H1 (cell line): ENCODE data around the gene S1PR2. TPM values are rescaled to one million over a fixed set of nuclear protein-coding genes. Genes with fewer than 3 reads are reported as not detected.

Experiments used
- CTCF ChIA-PET: fragments of 300-600 bp; sonication (Branson Sonifier 250); formaldehyde crosslinking; loops from one replicate; lab custom pipeline; 2021; ENCODE audit not compliant: partially characterized antibody; lab: Charles Lee
- POLR2A ChIA-PET: fragments of 300-600 bp; sonication (Branson Sonifier 250); formaldehyde crosslinking; loops from one replicate; lab custom pipeline; 2021; ENCODE audit warnings: inconsistent platforms; ENCODE audit not compliant: partially characterized antibody; lab: Charles Lee
- DNase-seq, 2 experiments: peaks; one replicate each; pipeline versions ENCODE4 v3.0.0 to v3.0.0-alpha.2; 2010 to 2022; ENCODE audit warnings: low spot score in 2 of 2, low read depth in 1 of 2, mixed read lengths in 1 of 2
- FAIRE-seq: peaks from 2 replicates; lab custom pipeline; 2011; peaks lifted over from hg19 to GRCh38; lab: Jason Lieb, UNC
- H2AFZ ChIP-seq: 2 replicates; pipeline ENCODE4 v1.8.1; 2012; ENCODE audit warnings: low read length, inconsistent platforms
- H2AK5ac ChIP-seq: 2 replicates; pipeline ENCODE4 v1.6.1; 2013; ENCODE audit warnings: low read depth, low read length
- H2BK120ac ChIP-seq: replicated peaks from 2 replicates; pipeline ENCODE3; 2013; ENCODE audit warnings: low read depth, low read length, inconsistent platforms
- H2BK12ac ChIP-seq: 2 replicates; pipeline ENCODE4 v1.6.1; 2013; ENCODE audit warnings: low read depth, low read length
- H2BK15ac ChIP-seq: 2 replicates; pipeline ENCODE4 v1.6.1; 2013; ENCODE audit warnings: low read length
- H2BK20ac ChIP-seq: 2 replicates; pipeline ENCODE4 v1.6.1; 2013; ENCODE audit warnings: low read length
- H2BK5ac ChIP-seq: 2 replicates; pipeline ENCODE4 v1.6.1; 2013; ENCODE audit warnings: low read depth, low read length
- H3K14ac ChIP-seq: 2 replicates; pipeline ENCODE4 v1.6.1; 2013; ENCODE audit warnings: inconsistent platforms; ENCODE audit not compliant: insufficient read length
- H3K18ac ChIP-seq: 2 replicates; pipeline ENCODE4 v1.6.1; 2013; ENCODE audit warnings: low read length; ENCODE audit errors: extremely low read depth
- H3K23ac ChIP-seq: 2 replicates; pipeline ENCODE4 v1.6.1; 2013; ENCODE audit warnings: inconsistent platforms; ENCODE audit not compliant: insufficient read length
- H3K23me2 ChIP-seq: 2 replicates; pipeline ENCODE4 v1.6.1; 2013; ENCODE audit warnings: low read depth, low read length
- H3K27ac ChIP-seq: 2 replicates; pipeline ENCODE4 v1.6.1; 2011; ENCODE audit warnings: low read depth, low read length, inconsistent platforms
- H3K27me3 ChIP-seq, 4 experiments: replicated peaks in 1 of 4; 1 replicate in 1 of 4; 2 replicates in 3 of 4; pipeline versions ENCODE4 v1.6.1 to v1.8.1; 2011 to 2013; ENCODE audit warnings: low read length in 3 of 4, mild to moderate bottlenecking in 3 of 4, inconsistent platforms in 2 of 4, mixed read lengths in 2 of 4, moderate library complexity in 1 of 4; ENCODE audit not compliant: control insufficient read depth in 3 of 4, insufficient read depth in 3 of 4; ENCODE audit errors: extremely low read depth in 1 of 4
- H3K36me3 ChIP-seq, 4 experiments: 2 replicates each; pipeline versions ENCODE4 v1.6.1 to v1.8.1; 2011 to 2013; ENCODE audit warnings: mild to moderate bottlenecking in 4 of 4, low read length in 3 of 4, moderate library complexity in 2 of 4, control low read depth in 1 of 4, inconsistent platforms in 1 of 4; ENCODE audit not compliant: insufficient read depth in 4 of 4, control insufficient read depth in 2 of 4
- H3K4ac ChIP-seq: replicated peaks from 2 replicates; pipeline ENCODE3; 2013; ENCODE audit warnings: low read length, low read depth, mixed read lengths, inconsistent platforms; ENCODE audit not compliant: insufficient read length
- H3K4me1 ChIP-seq, 4 experiments: replicated peaks in 1 of 4; 1 replicate in 1 of 4; 2 replicates in 3 of 4; pipeline versions ENCODE4 v1.6.1 to v1.8.1; 2011 to 2013; ENCODE audit warnings: low read length in 3 of 4, inconsistent platforms in 2 of 4, mixed read lengths in 1 of 4; ENCODE audit not compliant: insufficient read depth in 4 of 4, control insufficient read depth in 3 of 4
- H3K4me2 ChIP-seq, 2 experiments: 2 replicates each; pipeline versions ENCODE4 v1.6.1 to v1.8.1; 2011 to 2013; ENCODE audit warnings: low read depth in 2 of 2, low read length in 2 of 2, control low read depth in 1 of 2, inconsistent platforms in 1 of 2, mild to moderate bottlenecking in 1 of 2; ENCODE audit not compliant: insufficient read depth in 1 of 2
- H3K4me3 ChIP-seq, 4 experiments: fragments of 200-600, 300-600 bp in 1 of 4; sonication (generic), shearing (Covaris generic), sonication (Bioruptor Twin) in 1 of 4; 2 replicates each; pipeline versions ENCODE4 v1.5.1 to v1.8.1; 2011 to 2016; ENCODE audit warnings: low read length in 4 of 4, low read depth in 3 of 4, control low read depth in 2 of 4, inconsistent platforms in 2 of 4, mild to moderate bottlenecking in 2 of 4, mixed read lengths in 1 of 4, moderate library complexity in 1 of 4; ENCODE audit not compliant: insufficient read depth in 2 of 4; ENCODE audit errors: extremely low read depth in 1 of 4
- H3K56ac ChIP-seq: replicated peaks from 2 replicates; pipeline ENCODE3; 2013; ENCODE audit warnings: low read depth, mild to moderate bottlenecking, mixed read lengths, low read length, inconsistent platforms; ENCODE audit not compliant: insufficient read length
- H3K79me1 ChIP-seq: 2 replicates; pipeline ENCODE4 v1.6.1; 2013; ENCODE audit warnings: low read depth, low read length, control low read depth
- H3K79me2 ChIP-seq, 2 experiments: 2 replicates each; pipeline versions ENCODE4 v1.6.1 to v1.8.1; 2012 to 2013; ENCODE audit warnings: low read length in 2 of 2, mild to moderate bottlenecking in 2 of 2, inconsistent platforms in 1 of 2; ENCODE audit not compliant: insufficient read depth in 2 of 2, control insufficient read depth in 1 of 2
- H3K9ac ChIP-seq, 4 experiments: replicated peaks in 1 of 4; 1 replicate in 1 of 4; 2 replicates in 3 of 4; pipeline versions ENCODE4 v1.6.1 to v1.8.1; 2011 to 2013; ENCODE audit warnings: low read depth in 3 of 4, low read length in 3 of 4, control low read depth in 2 of 4, mild to moderate bottlenecking in 2 of 4, moderate library complexity in 2 of 4, inconsistent platforms in 1 of 4; ENCODE audit errors: extremely low read depth in 1 of 4
- H3K9me3 ChIP-seq, 2 experiments: 2 replicates each; pipeline versions ENCODE4 v1.6.1 to v1.8.1; 2012 to 2013; ENCODE audit warnings: mild to moderate bottlenecking in 2 of 2, moderate library complexity in 2 of 2, control low read depth in 1 of 2, inconsistent platforms in 1 of 2, low read depth in 1 of 2, low read length in 1 of 2, mixed read lengths in 1 of 2; ENCODE audit not compliant: insufficient read depth in 2 of 2
- H4K20me1 ChIP-seq, 2 experiments: replicated peaks in 1 of 2; 2 replicates each; pipeline versions ENCODE3 to v1.8.1; 2011 to 2013; ENCODE audit warnings: inconsistent platforms in 2 of 2, low read length in 2 of 2, mild to moderate bottlenecking in 1 of 2; ENCODE audit not compliant: insufficient read depth in 2 of 2, control insufficient read depth in 1 of 2
- H4K5ac ChIP-seq: 2 replicates; pipeline ENCODE4 v1.6.1; 2013; ENCODE audit warnings: low read length, low read depth, mixed read lengths, inconsistent platforms; ENCODE audit not compliant: insufficient read length
- H4K8ac ChIP-seq: 2 replicates; pipeline ENCODE4 v1.8.0; 2013; ENCODE audit warnings: mild to moderate bottlenecking, moderate library complexity, low read length, inconsistent platforms; ENCODE audit not compliant: insufficient read depth; ENCODE audit errors: extremely low read depth
- H4K91ac ChIP-seq: replicated peaks from 2 replicates; pipeline ENCODE3; 2013; ENCODE audit warnings: low read length, mixed read lengths, inconsistent platforms; ENCODE audit not compliant: insufficient read length
- ASH2L ChIP-seq: fragments of 200-600, 300-600 bp; sonication (generic); IDR thresholded peaks from one replicate; pipeline ENCODE4 v1.7.1; 2017; ENCODE audit warnings: low read length
- CHD2 ChIP-seq: IDR thresholded peaks from 2 replicates; pipeline ENCODE4 v1.6.1; 2012; ENCODE audit warnings: low read length, improper control_type of control experiment
- GTF2F1 ChIP-seq: IDR thresholded peaks from 2 replicates; pipeline ENCODE4 v1.6.1; 2012; ENCODE audit warnings: low read depth, low read length, improper control_type of control experiment, borderline replicate concordance
- RAD21 ChIP-seq, 2 experiments: IDR thresholded peaks in 1 of 2; conservative IDR thresholded peaks in 1 of 2; 2 replicates each; pipeline ENCODE4 v1.6.1; 2011; ENCODE audit warnings: low read depth in 2 of 2, low read length in 2 of 2, improper control_type of control experiment in 1 of 2, inconsistent platforms in 1 of 2, mild to moderate bottlenecking in 1 of 2, moderate library complexity in 1 of 2
- RXRA ChIP-seq: IDR thresholded peaks from 2 replicates; pipeline ENCODE4 v1.6.1; 2011; ENCODE audit warnings: low read depth, mild to moderate bottlenecking, low read length, moderate library complexity; ENCODE audit not compliant: insufficient read depth
- YY1 ChIP-seq: IDR thresholded peaks from 2 replicates; pipeline ENCODE4 v1.6.1; 2011; ENCODE audit warnings: low read depth, mild to moderate bottlenecking, low read length
- WGBS, 2 experiments: shearing (Covaris generic) in 1 of 2; methylation state at CpG; one replicate each; pipeline versions ENCODE4 v1.1.6 to v1.1.7; 2013 to 2015; ENCODE audit warnings: low lambda C conversion rate in 2 of 2, mixed read lengths in 2 of 2, inconsistent platforms in 1 of 2, low coverage in 1 of 2, missing lambda C conversion rate in 1 of 2; ENCODE audit not compliant: insufficient replicate concordance in 2 of 2, insufficient coverage in 1 of 2, insufficient read length in 1 of 2; ENCODE audit errors: extremely low coverage in 1 of 2, missing lambda C conversion rate in 1 of 2; 5-methylcytosine and 5-hydroxymethylcytosine counted together
- polyA plus RNA-seq, 7 experiments: library from polyadenylated mRNA; depleted of rRNA in 3 of 7; stranded (reverse) in 5 of 7; unstranded in 2 of 7; fragments of >200 nt in 5 of 7; fragments of 200-250 nt in 2 of 7; gene quantifications; 1 replicate in 5 of 7; 2 replicates in 1 of 7; 4 replicates in 1 of 7; pipeline versions ENCODE4 v1.2.1 to v1.2.3, GENCODE V29; 2011 to 2013; ENCODE audit warnings: missing spikeins in 2 of 7, mixed read lengths in 2 of 7
- total RNA-seq: library from RNA; stranded (reverse); fragmentation: NEBNext Ultra II Directional; extraction: Animal tissue kit (Norgen Biotek cat#: 25700); gene quantifications from 2 replicates; pipeline ENCODE4 v1.2.1, GENCODE V29; 2021

S1PR2 gene
- total and polyA plus RNA-seq, 2 of the 8 experiments (the other 6 are each of a cell fraction or from before 2014, with no cell fraction given) = 17.5 to 19.4 TPM

DNA sequence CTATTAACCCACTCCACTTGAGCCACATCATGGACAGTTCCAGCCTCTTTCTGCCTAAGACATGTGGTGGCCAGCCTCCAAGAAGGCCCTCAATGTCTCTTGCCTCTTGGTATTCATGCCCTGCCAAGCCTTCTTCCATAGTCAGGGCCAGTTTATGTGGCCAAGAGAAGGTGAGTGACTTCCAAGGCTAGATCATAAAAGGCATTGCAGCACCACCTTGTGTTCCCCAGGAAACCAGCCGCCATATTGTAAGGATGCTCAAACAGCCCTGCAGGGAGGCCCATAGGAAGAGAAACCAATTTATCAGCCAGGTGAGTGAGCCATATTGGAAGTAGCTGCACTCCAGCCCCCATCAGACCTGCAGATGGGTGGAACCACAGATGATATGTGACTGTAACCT is 24.1 kb downstream of the S1PR2 start:
- H3K14ac ChIP-seq = no peak overlapping the region
- ChIA-PET CTCF (interaction anchor here (0.6 to 7.9 kb wide), 8 partner anchors 12 to 133 kb away, joined by 3 to 59 read pairs (median 4); no protein-coding TSS in a partner anchor), POLR2A (interaction anchor here (2.1 kb wide), 1 partner anchor 12 kb away, joined by 10 read pairs; the partner anchor contains the start of gene DNMT1)
- H3K4ac ChIP-seq = no peak overlapping the region
- H3K4me1 ChIP-seq = peaks cover 0 to 3% (median 0%) of the 10 kb centered on the region in 4 experiments; a peak in 1 of 7 replicates
- H2AFZ ChIP-seq = no peak overlapping the region
- H3K79me2 ChIP-seq = no peaks in the 10 kb centered on the region
- no peak overlapping the region for H2BK15ac ChIP-seq
- H3K27ac ChIP-seq = no peak overlapping the region
- no peak overlapping the region for H3K4me3 ChIP-seq
- WGBS, 2 experiments = 93% methylated on average over 1 of the region's 1 CpG; no CpG with 5 or more reads in 1 of the 2 experiments
- no peak overlapping the region for H3K23ac ChIP-seq
- no peak overlapping the region for H2BK120ac ChIP-seq
- no peaks in the 10 kb centered on the region for H3K27me3 ChIP-seq
- H4K91ac ChIP-seq = no peak overlapping the region
- H3K36me3 ChIP-seq = no peaks in the 10 kb centered on the region
- H4K20me1 ChIP-seq = no peaks in the 10 kb centered on the region
- H2BK12ac ChIP-seq = no peak overlapping the region
- no peak overlapping the region for H3K56ac ChIP-seq
- H3K79me1 ChIP-seq = no peaks in the 10 kb centered on the region
- no peak overlapping the region for H3K18ac ChIP-seq
- H3K4me2 ChIP-seq = no peak overlapping the region
- peaks cover 0 to 5% of the 10 kb centered on the region in 2 experiments; a peak in 1 of 4 replicates for H3K9me3 ChIP-seq
- H3K9ac ChIP-seq = no peak overlapping the region
- no peak overlapping the region for H4K8ac ChIP-seq
- no peak overlapping the region for H2BK20ac ChIP-seq
- no peak for DNase-seq
- no peak overlapping the region for H2AK5ac ChIP-seq
- no peak overlapping the region for H4K5ac ChIP-seq
- H3K23me2 ChIP-seq = no peaks in the 10 kb centered on the region
- no peak overlapping the region for H2BK5ac ChIP-seq
- FAIRE-seq = no peak
- no peak for TF ChIP-seq RXRA
- TF ChIP-seq CHD2 = no peak
- TF ChIP-seq YY1 = peak; percentile 79
- TF ChIP-seq ASH2L = no peak
- TF ChIP-seq RAD21 (IDR thresholded peaks at IDR 0.05 in 1 of 2, conservative IDR thresholded peaks at IDR 0.05 in 1 of 2; ENCODE audit: low read depth in 2 of 2, low read length in 2 of 2) = peak in 1 of 2 experiments; percentile 15; a peak in 2 of 4 replicates
- no peak for TF ChIP-seq GTF2F1
